HG03571 (cell line): ENCODE measurements around the gene PLXNA3.
A peak's percentile ranks its signal among the peaks of the same experiment; 100 is the strongest.

ENCODE experiments used
- ATAC-seq: cut with Tn5 transposase; IDR thresholded peaks from one replicate; pipeline ENCODE4 v1.9.1; 2021; ENCODE audit not compliant: unreplicated experiment

Gene PLXNA3

GRCh38 chrX:154434394-154435168 lies 23.5 kb upstream of the PLXNA3 start:
- ATAC-seq, result no peak

- ATAC-seq, result no peak
Observed at GRCh38 chrX:154435171-154435733, 22.8 kb upstream of the PLXNA3 start.

GRCh38 chrX:154436374-154436982 lies 21.6 kb upstream of the PLXNA3 start:
- ATAC-seq, result no peak

DNA sequence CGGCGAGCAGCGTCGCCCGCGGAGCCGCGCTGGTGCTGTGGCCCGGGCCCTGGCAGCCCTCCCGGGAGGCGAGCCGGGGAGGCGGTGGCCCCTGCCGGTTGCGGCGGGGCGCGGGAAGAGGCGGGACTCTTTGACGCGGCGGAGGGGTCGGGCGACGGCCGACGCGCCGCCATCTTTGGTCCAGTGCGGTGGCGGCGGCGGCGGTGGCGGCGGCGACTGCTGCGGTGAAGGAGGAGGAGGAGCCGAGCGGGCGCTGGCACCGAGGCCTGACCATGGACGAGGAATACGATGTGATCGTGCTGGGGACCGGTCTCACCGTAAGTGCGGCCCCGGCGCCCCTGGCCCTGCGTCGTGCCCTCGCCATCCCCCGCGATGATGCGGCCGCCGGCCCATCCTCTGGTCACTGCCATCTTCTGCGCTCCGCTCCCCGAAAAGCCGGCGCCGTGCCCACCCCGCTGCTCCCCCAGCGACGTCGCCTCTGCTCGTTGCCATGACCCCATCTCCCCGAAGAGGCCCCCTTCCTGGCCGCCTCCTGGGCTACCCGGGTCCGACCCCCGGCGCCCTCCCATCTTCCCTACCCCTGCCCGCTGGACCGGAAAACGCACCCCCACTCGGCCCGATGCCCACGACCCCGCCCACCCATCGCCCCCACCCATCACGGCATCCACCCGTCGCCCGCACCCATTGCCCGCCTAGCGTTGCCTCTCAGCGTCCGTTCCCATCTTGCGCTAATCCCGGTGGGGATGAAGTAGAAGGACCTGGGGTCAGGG lies 20.9 kb upstream of the PLXNA3 start, which contains the start of gene GDI1:
Gene GDI1 (plus strand): TSS at position 172 of the 770 bp plus-strand sequence. CDS start 101 bp downstream, at position 273.
- ATAC-seq, result no peak

GRCh38 chrX:154437971-154438893 lies 19.8 kb upstream of the PLXNA3 start:
- ATAC-seq, result no peak

DNA sequence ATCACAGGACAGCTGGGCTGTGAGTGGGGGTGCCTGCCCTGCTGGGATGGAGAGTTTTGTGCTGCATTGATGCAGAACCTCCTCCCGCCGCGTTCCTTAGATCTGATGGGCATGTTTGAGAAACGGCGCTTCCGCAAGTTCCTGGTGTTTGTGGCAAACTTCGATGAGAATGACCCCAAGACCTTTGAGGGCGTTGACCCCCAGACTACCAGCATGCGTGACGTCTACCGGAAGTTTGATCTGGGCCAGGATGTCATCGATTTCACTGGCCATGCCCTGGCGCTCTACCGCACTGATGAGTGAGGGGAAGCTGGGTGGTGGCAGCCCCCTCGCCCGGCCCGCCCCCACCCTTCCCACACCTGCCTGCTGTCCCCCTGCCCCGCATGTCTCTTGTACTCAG lies 18.2 kb upstream of the PLXNA3 start:
- no peak for ATAC-seq

DNA sequence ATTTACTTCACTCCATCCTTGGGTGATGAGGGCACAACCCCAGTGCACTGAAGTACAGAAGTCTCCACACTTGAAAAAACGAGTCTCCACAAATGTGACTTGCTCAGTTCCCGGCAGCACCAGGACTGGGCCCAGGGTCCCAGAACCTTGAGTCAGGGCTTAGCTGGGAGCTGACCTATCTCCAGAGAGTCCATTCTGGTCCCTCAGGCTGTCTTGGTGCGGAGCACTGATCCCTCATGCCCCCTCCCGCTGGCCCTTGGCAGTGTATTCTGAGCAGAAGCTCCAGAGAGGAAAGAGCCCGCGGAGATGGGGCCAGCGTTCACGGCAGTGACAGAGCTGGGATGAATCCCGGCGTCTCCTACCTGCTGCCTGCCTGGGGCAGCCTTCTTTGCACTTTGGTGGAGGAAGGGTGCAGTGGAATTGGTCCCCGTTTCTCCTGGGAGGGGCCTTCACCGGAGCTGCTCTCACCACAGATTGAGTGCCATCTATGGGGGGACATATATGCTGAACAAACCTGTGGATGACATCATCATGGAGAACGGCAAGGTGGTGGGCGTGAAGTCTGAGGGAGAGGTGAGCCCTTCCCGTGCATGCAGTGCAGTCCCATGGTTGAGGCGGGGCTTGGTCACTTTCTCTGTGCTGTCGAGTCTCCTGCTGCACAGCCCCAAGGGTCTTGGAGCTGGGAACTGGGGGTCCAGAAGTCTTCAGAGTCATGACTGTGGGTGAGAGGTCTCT lies 17.3 kb upstream of the PLXNA3 start:
- ATAC-seq, result no peak

DNA sequence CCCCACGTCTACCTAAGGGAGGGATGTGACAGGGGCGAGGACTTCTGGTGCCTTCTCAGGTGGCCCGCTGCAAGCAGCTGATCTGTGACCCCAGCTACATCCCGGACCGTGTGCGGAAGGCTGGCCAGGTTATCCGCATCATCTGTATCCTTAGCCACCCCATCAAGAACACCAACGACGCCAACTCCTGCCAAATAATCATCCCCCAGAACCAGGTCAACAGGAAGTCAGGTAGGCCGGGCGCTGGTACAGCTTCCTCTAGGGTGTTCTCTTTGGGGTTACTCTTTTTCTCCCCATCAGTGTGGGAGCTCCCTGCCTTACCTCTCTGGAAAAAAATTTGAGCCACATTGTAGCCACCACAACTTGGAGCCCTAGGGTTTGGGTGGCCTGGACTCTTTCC lies 16.5 kb upstream of the PLXNA3 start:
- no peak for ATAC-seq

- no peak for ATAC-seq
Observed at GRCh38 chrX:154441984-154442707, 15.9 kb upstream of the PLXNA3 start.

- ATAC-seq, result no peak
Observed at GRCh38 chrX:154443479-154443910, 14.6 kb upstream of the PLXNA3 start.

DNA sequence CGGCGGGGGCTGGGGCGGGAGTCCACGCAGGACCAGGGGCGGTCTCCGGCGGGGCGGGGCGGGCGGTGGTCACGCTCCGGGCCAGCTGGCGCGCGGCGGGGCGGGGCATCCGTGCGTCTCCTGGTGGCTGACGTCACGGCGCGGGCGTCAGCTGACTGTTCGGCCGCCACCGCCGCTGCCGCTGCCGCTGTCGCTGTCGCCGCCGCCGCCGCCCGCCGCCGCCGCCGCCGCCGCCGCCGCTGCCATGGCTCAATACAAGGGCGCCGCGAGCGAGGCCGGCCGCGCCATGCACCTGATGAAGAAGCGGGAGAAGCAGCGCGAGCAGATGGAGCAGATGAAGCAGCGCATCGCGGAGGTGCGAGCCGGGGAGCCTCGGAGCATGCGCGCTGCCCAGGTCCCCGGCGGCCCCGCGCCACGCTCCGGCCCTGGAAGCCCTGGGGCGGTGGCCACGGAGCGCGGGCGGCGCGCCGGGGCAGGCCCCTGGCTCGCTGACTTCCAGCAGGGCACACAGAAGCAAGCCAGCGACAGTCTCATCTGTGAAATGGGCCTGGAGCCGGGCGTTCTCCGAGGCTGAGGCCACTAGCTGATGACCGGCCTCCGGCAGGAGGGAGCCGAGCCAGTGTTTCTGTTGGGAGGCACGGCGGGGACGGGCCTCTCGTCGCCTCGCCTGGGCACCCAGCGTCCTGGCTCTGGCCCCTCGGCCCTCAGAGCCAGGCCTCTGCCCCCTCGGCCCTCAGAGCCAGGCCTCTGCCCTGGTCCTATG lies 13.9 kb upstream of the PLXNA3 start, which contains the start of gene FAM50A:
Gene FAM50A (plus strand): TSS at position 150 of the 763 bp plus-strand sequence. CDS start 95 bp downstream, at position 245.
- ATAC-seq, result peak; percentile 72

GRCh38 chrX:154444755-154445246 lies 13.3 kb upstream of the PLXNA3 start:
- no peak for ATAC-seq

GRCh38 chrX:154445776-154446175 lies 12.3 kb upstream of the PLXNA3 start:
- ATAC-seq, result no peak

GRCh38 chrX:154446430-154446829 lies 11.7 kb upstream of the PLXNA3 start:
- no peak for ATAC-seq

DNA sequence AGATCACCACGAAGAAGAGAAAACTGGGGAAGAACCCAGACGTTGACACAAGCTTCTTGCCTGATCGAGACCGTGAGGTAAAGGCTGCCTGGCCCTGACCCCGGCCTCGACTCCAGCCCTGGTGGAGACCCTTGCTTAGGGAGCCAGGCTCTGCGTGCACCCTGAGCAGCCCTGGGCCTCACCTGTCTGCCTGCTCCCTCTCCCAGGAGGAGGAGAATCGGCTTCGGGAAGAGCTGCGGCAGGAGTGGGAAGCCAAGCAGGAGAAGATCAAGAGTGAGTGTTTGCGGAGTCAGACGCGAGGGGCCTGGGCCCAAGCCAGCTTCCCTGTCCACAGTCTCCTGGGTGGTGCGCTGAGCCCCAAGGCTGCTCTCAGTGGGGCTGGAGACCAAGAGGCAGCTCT lies 9.6 kb upstream of the PLXNA3 start:
- ATAC-seq, result no peak

GRCh38 chrX:154449618-154450017 lies 8.5 kb upstream of the PLXNA3 start:
- ATAC-seq, result no peak

DNA sequence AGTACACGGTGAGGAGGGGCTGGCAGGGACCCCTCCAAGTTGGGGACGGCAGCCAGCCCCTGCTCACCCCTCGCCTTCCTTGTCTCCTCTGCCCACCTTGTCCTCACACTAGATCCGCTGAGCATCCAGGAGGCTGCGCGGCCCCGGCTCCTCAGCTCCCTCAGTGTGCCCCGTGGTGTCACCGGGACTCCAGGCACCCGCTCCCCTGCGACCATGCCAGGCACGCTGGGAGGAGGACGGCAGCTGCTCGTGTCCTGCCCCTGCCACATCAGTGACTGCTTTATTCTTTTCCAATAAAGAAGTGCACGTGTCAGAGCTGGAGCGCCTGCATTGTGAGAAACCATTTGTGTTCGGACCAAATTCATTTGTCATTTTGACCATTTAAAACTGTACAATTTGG lies 7.8 kb upstream of the PLXNA3 start:
- no peak for ATAC-seq

- ATAC-seq, result no peak
Observed at GRCh38 chrX:154452823-154453222, 5.3 kb upstream of the PLXNA3 start.
